ENCODE measurements around the gene CPT2. TPM values are rescaled to one million over a fixed set of nuclear protein-coding genes. Genes with fewer than 3 reads are reported as not detected.

CPT2 gene
- total and polyA plus RNA-seq, 2 of the 13 experiments (the other 11 are each of a cell fraction or from before 2014, with no cell fraction given): 12.6 to 14.6 TPM

- TF ChIP-seq PATZ1 (CRISPR knock-in tag; IDR thresholded peaks at IDR 0.05): peak; percentile 62; the same call in 1 of the 2 replicates
- 0 out of 2 replicates have a peak, but pooled peaks have one; percentile 39 for TF ChIP-seq PITX1 (CRISPR knock-in tag; IDR thresholded peaks at IDR 0.05)
- TF ChIP-seq KDM3A (CRISPR knock-in tag; IDR thresholded peaks at IDR 0.05; ENCODE audit: low read depth): 0 out of 2 replicates have a peak, but pooled peaks have one; percentile 35
- TF ChIP-seq, protein P1, sequence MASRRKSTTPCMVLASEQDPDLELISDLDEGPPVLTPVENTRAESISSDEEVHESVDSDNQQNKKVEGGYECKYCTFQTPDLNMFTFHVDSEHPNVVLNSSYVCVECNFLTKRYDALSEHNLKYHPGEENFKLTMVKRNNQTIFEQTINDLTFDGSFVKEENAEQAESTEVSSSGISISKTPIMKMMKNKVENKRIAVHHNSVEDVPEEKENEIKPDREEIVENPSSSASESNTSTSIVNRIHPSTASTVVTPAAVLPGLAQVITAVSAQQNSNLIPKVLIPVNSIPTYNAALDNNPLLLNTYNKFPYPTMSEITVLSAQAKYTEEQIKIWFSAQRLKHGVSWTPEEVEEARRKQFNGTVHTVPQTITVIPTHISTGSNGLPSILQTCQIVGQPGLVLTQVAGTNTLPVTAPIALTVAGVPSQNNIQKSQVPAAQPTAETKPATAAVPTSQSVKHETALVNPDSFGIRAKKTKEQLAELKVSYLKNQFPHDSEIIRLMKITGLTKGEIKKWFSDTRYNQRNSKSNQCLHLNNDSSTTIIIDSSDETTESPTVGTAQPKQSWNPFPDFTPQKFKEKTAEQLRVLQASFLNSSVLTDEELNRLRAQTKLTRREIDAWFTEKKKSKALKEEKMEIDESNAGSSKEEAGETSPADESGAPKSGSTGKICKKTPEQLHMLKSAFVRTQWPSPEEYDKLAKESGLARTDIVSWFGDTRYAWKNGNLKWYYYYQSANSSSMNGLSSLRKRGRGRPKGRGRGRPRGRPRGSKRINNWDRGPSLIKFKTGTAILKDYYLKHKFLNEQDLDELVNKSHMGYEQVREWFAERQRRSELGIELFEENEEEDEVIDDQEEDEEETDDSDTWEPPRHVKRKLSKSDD (CRISPR knock-in tag; IDR thresholded peaks at IDR 0.05; ENCODE audit: low read depth): no peak
- no peak for TF ChIP-seq ZBTB40 (IDR thresholded peaks at IDR 0.05)
- peak; percentile 51; the same call in 1 of the 2 replicates for TF ChIP-seq ZBTB40 (CRISPR knock-in tag; IDR thresholded peaks at IDR 0.05)
- TF ChIP-seq ARNTL (CRISPR knock-in tag; IDR thresholded peaks at IDR 0.05): 0 out of 2 replicates have a peak, but pooled peaks have one; percentile 53
- peak; percentile 35 for TF ChIP-seq ZFY (CRISPR knock-in tag; IDR thresholded peaks at IDR 0.05)
- no peak for TF ChIP-seq PAX8 (CRISPR knock-in tag; IDR thresholded peaks at IDR 0.05; ENCODE audit: borderline replicate concordance)
- no peak for TF ChIP-seq SPEN (CRISPR knock-in tag; IDR thresholded peaks at IDR 0.05; ENCODE audit: low read depth)
- peak; percentile 57; the same call in 1 of the 2 replicates for TF ChIP-seq YEATS4 (CRISPR knock-in tag; IDR thresholded peaks at IDR 0.05; ENCODE audit: borderline replicate concordance)
Observed at GRCh38 chr1:53182111-53182593, 14.5 kb upstream of the CPT2 start (continued).
